Tibial nerve (tissue), 4 donors: Measurements from ENCODE around the gene NEU4. TPM values are rescaled to one million over a fixed set of nuclear protein-coding genes. Genes with fewer than 3 reads are reported as not detected.

Source experiments
- DNase-seq, 2 donors: peaks; one replicate each; pipeline ENCODE4 v3.0.0-alpha.2; 2019; ENCODE audit warnings: low spot score in 2 of 2
- H3K27ac ChIP-seq, 4 donors: fragments of 200-600 bp; sonication (generic) in 3 of 4; one replicate each; pipeline ENCODE4 v1.5.1; 2017 to 2019; ENCODE audit warnings: mild to moderate bottlenecking in 1 of 4
- H3K27me3 ChIP-seq, 2 donors: fragments of 200-600 bp; sonication (generic) in 1 of 2; one replicate each; pipeline versions ENCODE4 v1.5.1 to v1.6.0; 2017 to 2019
- H3K36me3 ChIP-seq, 3 donors: fragments of 200-600 bp; sonication (generic); one replicate each; pipeline ENCODE4 v1.5.1; 2018 to 2019
- H3K4me1 ChIP-seq, 4 donors: fragments of 200-600 bp; sonication (generic) in 3 of 4; one replicate each; pipeline ENCODE4 v1.5.1; 2017 to 2019
- H3K4me3 ChIP-seq, 4 donors: fragments of 200-600 bp; sonication (generic) in 3 of 4; one replicate each; pipeline ENCODE4 v1.5.1; 2017 to 2019; ENCODE audit warnings: mild to moderate bottlenecking in 1 of 4, moderate library complexity in 1 of 4
- H3K9me3 ChIP-seq, 4 donors: fragments of 200-600 bp; sonication (generic) in 3 of 4; one replicate each; pipeline ENCODE4 v1.5.1; 2017 to 2019
- CTCF ChIP-seq, 5 experiments: fragments of 200-600 bp in 3 of 5; fragments of 450-650 bp in 2 of 5; sonication (generic) in 3 of 5; IDR thresholded peaks; one replicate each; pipeline ENCODE4 v1.5.1; 2016 to 2019; ENCODE audit warnings: antibody characterized with exemption in 5 of 5, mild to moderate bottlenecking in 3 of 5, moderate library complexity in 2 of 5
- EP300 ChIP-seq, 2 donors: sonication (generic); formaldehyde crosslinking; IDR thresholded peaks; one replicate each; pipeline ENCODE4 v1.6.1; 2017; ENCODE audit warnings: antibody characterized with exemption in 2 of 2, mild to moderate bottlenecking in 1 of 2
- POLR2A ChIP-seq, 2 donors: fragments of 450-650 bp; IDR thresholded peaks; one replicate each; pipeline ENCODE4 v1.6.1; 2017; ENCODE audit warnings: antibody characterized with exemption in 2 of 2, mild to moderate bottlenecking in 2 of 2, moderate library complexity in 2 of 2
- WGBS, 2 donors: methylation state at CpG; one replicate each; pipeline ENCODE4 v1.1.5; 2018; 5-methylcytosine and 5-hydroxymethylcytosine counted together
- total RNA-seq, 4 donors: library from RNA; depleted of rRNA; stranded (reverse); fragments of >200 nt; gene quantifications; one replicate each; pipeline ENCODE4 v1.1.0, GENCODE V29; 2016

The NEU4 gene
- total RNA-seq, 4 donors from 2014 or later: 1.1 to 1.6 TPM; not detected in 2

- 54 to 64% methylated on average over 16 of the region's 21 CpGs for WGBS, 2 donors
- TF ChIP-seq POLR2A (IDR thresholded peaks at IDR 0.05): no peak
- no peak for TF ChIP-seq EP300 (IDR thresholded peaks at IDR 0.05)
- no peak for TF ChIP-seq CTCF (IDR thresholded peaks at IDR 0.05)
- Histone ChIP-seq H3K27ac (no peak overlapping the region), H3K9me3 (no peaks in the 10 kb centered on the region), H3K36me3 (no peaks in the 10 kb centered on the region), H3K27me3 (no peaks in the 10 kb centered on the region), H3K4me3 (no peak overlapping the region), H3K4me1 (peaks cover 0 to 17% (median 8%) of the 10 kb centered on the region in 4 donors)
- no peak for DNase-seq
Measured at GRCh38 chr2:241854342-241855244, 45.6 kb downstream of the NEU4 start.

DNA sequence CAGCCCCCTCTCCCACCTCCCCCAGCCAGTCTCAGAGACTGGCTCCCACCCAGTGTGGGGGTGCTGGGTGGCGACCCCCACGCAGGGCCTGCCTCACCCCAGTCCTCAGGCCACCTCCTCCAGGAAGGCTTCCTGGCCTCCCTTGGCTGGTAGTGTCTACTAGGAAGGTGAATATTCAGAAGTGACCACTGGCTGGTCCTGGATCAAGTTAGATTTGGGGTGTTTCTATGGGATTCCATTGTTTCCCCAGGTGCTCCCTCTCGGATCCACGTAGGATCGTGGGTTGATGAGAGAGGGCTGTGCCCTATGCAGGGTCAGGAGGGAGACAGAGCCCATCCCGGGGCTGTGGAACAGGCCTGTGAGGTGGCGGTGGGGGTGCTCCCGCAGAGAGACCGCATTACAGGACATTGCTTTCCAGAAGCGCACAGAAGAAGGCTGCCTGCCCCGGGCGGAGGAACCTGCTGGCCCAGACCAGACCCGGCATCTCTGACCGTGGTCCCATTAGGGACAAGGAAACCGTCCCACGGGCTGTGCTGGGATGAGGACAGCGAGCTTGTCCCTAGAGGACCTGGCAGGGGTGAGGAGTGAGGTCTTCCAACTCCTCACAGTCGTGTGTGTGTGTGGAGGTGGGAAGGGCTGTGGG, 46.4 kb downstream of the NEU4 start:
- Histone ChIP-seq H3K27me3 (no peaks in the 10 kb centered on the region), H3K36me3 (no peaks in the 10 kb centered on the region), H3K4me1 (peaks cover 0 to 24% (median 15%) of the 10 kb centered on the region in 4 donors), H3K4me3 (no peak overlapping the region), H3K9me3 (no peaks in the 10 kb centered on the region), H3K27ac (no peak overlapping the region)
- TF ChIP-seq POLR2A (IDR thresholded peaks at IDR 0.05) (no peak), EP300 (IDR thresholded peaks at IDR 0.05) (no peak), CTCF (IDR thresholded peaks at IDR 0.05) (no peak)
- DNase-seq: no peak
- WGBS, 2 donors: 74 to 79% methylated on average over 17 to 18 of the region's 18 CpGs

DNA sequence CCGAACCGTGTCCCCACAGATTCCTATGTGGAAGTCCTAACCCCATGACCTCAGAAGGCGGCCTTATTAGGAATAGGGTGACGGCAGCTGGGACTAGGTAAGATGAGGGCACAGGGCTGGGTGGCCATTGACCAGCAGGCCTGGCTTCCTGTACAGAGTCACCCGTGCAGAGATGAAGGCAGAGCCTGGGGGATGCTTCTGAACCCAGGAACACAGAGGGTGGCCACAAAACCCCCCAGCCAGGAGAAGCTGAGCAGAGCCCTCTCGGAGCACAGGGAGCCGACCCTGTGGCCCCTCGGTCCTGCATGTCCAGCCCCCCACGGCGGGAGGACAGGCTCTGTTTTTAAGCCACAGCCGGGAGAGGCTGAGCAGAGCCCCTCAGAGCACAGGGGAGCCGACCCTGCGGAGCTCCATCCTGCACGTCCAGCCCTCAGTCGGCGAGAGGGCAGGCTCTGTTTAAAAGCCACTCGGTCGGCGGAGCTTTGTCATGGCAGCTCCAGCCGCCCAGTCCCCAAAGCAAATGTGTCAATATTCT, 47.0 kb downstream of the NEU4 start:
- H3K4me3 ChIP-seq: no peak overlapping the region
- DNase-seq: no peak
- H3K27ac ChIP-seq: no peak overlapping the region
- H3K27me3 ChIP-seq: no peaks in the 10 kb centered on the region
- H3K36me3 ChIP-seq: no peaks in the 10 kb centered on the region
- peaks cover 0 to 29% (median 20%) of the 10 kb centered on the region in 4 donors for H3K4me1 ChIP-seq
- no peak for TF ChIP-seq CTCF (IDR thresholded peaks at IDR 0.05)
- TF ChIP-seq POLR2A (IDR thresholded peaks at IDR 0.05): no peak
- no peak for TF ChIP-seq EP300 (IDR thresholded peaks at IDR 0.05)
- WGBS, 2 donors: 72 to 73% methylated on average over 16 to 20 of the region's 20 CpGs
- no peaks in the 10 kb centered on the region for H3K9me3 ChIP-seq

- no peaks in the 10 kb centered on the region for H3K9me3 ChIP-seq
- no peaks in the 10 kb centered on the region for H3K36me3 ChIP-seq
- TF ChIP-seq EP300 (IDR thresholded peaks at IDR 0.05) (no peak), CTCF (IDR thresholded peaks at IDR 0.05) (no peak), POLR2A (IDR thresholded peaks at IDR 0.05) (no peak)
- peaks cover 0 to 5% of the 10 kb centered on the region in 2 donors for H3K27me3 ChIP-seq
- H3K4me1 ChIP-seq: peaks cover 0 to 29% (median 20%) of the 10 kb centered on the region in 4 donors
- no peak for DNase-seq
- no peak overlapping the region for H3K27ac ChIP-seq
- WGBS, 2 donors: 88% methylated on average over 26 to 28 of the region's 28 CpGs
- no peak overlapping the region for H3K4me3 ChIP-seq
Measured at GRCh38 chr2:241857041-241857541, 48.1 kb downstream of the NEU4 start.
